HG02588 (cell line): ENCODE results near the gene TDO2.
"Not testable (repeated sequence)": the region's sequence is repeated elsewhere in the genome, so short reads cannot be mapped to it uniquely, and the experiment has no call there.

ENCODE experiments used
- ATAC-seq: cut with Tn5 transposase; IDR thresholded peaks from one replicate; pipeline ENCODE4 v1.9.1; 2021; ENCODE audit warnings: mild to moderate bottlenecking, moderate library complexity; ENCODE audit not compliant: unreplicated experiment

Gene TDO2

GRCh38 chr4:155906554-155907247 lies 3.2 kb downstream of the TDO2 start:
- ATAC-seq = no peak

GRCh38 chr4:155907556-155907955 lies 4.1 kb downstream of the TDO2 start:
- no peak for ATAC-seq

GRCh38 chr4:155908187-155909139 lies 5.0 kb downstream of the TDO2 start:
- ATAC-seq = peak; percentile 77

GRCh38 chr4:155909615-155910226 lies 6.2 kb downstream of the TDO2 start:
- no peak for ATAC-seq

- ATAC-seq = no peak
These were observed 8.4 kb downstream of the TDO2 start for GRCh38 chr4:155911905-155912304.

GRCh38 chr4:155914782-155915181 lies 11.3 kb downstream of the TDO2 start:
- ATAC-seq = no peak

GRCh38 chr4:155921597-155921996 lies 18.1 kb downstream of the TDO2 start:
- no peak for ATAC-seq

- ATAC-seq = no peak
These were observed 21.1 kb downstream of the TDO2 start for GRCh38 chr4:155924637-155925036.

- no peak for ATAC-seq
These were observed 26.3 kb downstream of the TDO2 start for GRCh38 chr4:155929833-155930232.

- ATAC-seq = no peak
These were observed 26.8 kb downstream of the TDO2 start for GRCh38 chr4:155930330-155930729.

- ATAC-seq = no peak
These were observed 28.1 kb downstream of the TDO2 start for GRCh38 chr4:155931634-155932033.

GRCh38 chr4:155934634-155935033 lies 31.1 kb downstream of the TDO2 start:
- ATAC-seq = not testable (repeated sequence)

GRCh38 chr4:155935389-155935986 lies 32.0 kb downstream of the TDO2 start:
- no peak for ATAC-seq

- no peak for ATAC-seq
These were observed 37.7 kb downstream of the TDO2 start for GRCh38 chr4:155941085-155941790.

- no peak for ATAC-seq
These were observed 38.3 kb downstream of the TDO2 start for GRCh38 chr4:155941820-155942219.

- no peak for ATAC-seq
These were observed 40.3 kb downstream of the TDO2 start for GRCh38 chr4:155943605-155944291.

GRCh38 chr4:155944516-155944915 lies 41.0 kb downstream of the TDO2 start:
- ATAC-seq = no peak

- no peak for ATAC-seq
These were observed 43.0 kb downstream of the TDO2 start for GRCh38 chr4:155946486-155946885.

- no peak for ATAC-seq
These were observed 45.0 kb downstream of the TDO2 start for GRCh38 chr4:155948541-155948940.

- no peak for ATAC-seq
These were observed 47.0 kb downstream of the TDO2 start for GRCh38 chr4:155950461-155950860.
